Naive B cell (primary cell): ENCODE results near the gene RLF. TPM values are rescaled to one million over a fixed set of nuclear protein-coding genes. Genes with fewer than 3 reads are reported as not detected.
"Not testable (repeated sequence)": the region's sequence is repeated elsewhere in the genome, so short reads cannot be mapped to it uniquely, and the experiment has no call there.

Experiments used
- ATAC-seq, 2 donors: fragments of 150-1000 bp; cut with Tn5 transposase; 2 replicates each; pipeline ENCODE4 v1.10.0; 2021; ENCODE audit warnings: low read depth in 2 of 2, mild to moderate bottlenecking in 2 of 2, moderate library complexity in 2 of 2
- DNase-seq: peaks from one replicate; pipeline ENCODE4 v3.0.0; 2022
- H3K27ac Mint-ChIP-seq, 6 donors: one replicate each; pipeline ENCODE4 v1.8.0; 2020 to 2022; ENCODE audit warnings: mild to moderate bottlenecking in 6 of 6, mixed read lengths in 6 of 6, moderate library complexity in 5 of 6, inconsistent platforms in 2 of 6
- H3K27me3 Mint-ChIP-seq, 3 donors: one replicate each; pipeline ENCODE4 v1.8.0; 2021 to 2022; ENCODE audit warnings: mixed read lengths in 3 of 3, mild to moderate bottlenecking in 1 of 3
- H3K36me3 Mint-ChIP-seq, 2 donors: one replicate each; pipeline ENCODE4 v1.8.0; 2020 to 2022; ENCODE audit warnings: mixed read lengths in 2 of 2, inconsistent platforms in 1 of 2, mild to moderate bottlenecking in 1 of 2
- H3K4me1 Mint-ChIP-seq, 3 donors: one replicate each; pipeline ENCODE4 v1.8.0; 2020 to 2022; ENCODE audit warnings: mixed read lengths in 3 of 3, inconsistent platforms in 1 of 3, mild to moderate bottlenecking in 1 of 3, moderate library complexity in 1 of 3
- H3K4me3 Mint-ChIP-seq, 8 donors: one replicate each; pipeline ENCODE4 v1.8.0; 2020 to 2022; ENCODE audit warnings: mild to moderate bottlenecking in 8 of 8, mixed read lengths in 8 of 8, moderate library complexity in 8 of 8, inconsistent platforms in 2 of 8
- H3K9me3 Mint-ChIP-seq, 7 donors: one replicate each; pipeline ENCODE4 v1.8.0; 2020 to 2022; ENCODE audit warnings: mixed read lengths in 7 of 7, mild to moderate bottlenecking in 5 of 7, inconsistent platforms in 2 of 7, moderate library complexity in 1 of 7
- polyA plus RNA-seq, 6 donors: library from polyadenylated mRNA; unstranded; fragments of 300-500 nt; fragmentation: Illumina TruSeq; gene quantifications; one replicate each; pipeline ENCODE4 v1.2.3, GENCODE V29; 2021; ENCODE audit warnings: low read depth in 6 of 6

RLF gene
- polyA plus RNA-seq, 6 donors from 2014 or later, result 10.2 to 14.8 (median 12.4) TPM

GRCh38 chr1:40143891-40144575 is 17.2 kb upstream of the RLF start:
- H3K4me3 Mint-ChIP-seq, result no peak overlapping the region
- no peaks in the 10 kb centered on the region for H3K36me3 Mint-ChIP-seq
- DNase-seq, result peak; percentile 68
- peak overlapping the region in 4 of 6 donors; percentile 12 to 68 (median 45) for H3K27ac Mint-ChIP-seq
- peaks cover 2 to 8% (median 8%) of the 10 kb centered on the region in 3 donors for H3K4me1 Mint-ChIP-seq
- peaks cover 5 to 15% (median 11%) of the 10 kb centered on the region in 3 donors for H3K27me3 Mint-ChIP-seq
- peaks cover 0 to 1% (median 0%) of the 10 kb centered on the region in 7 donors for H3K9me3 Mint-ChIP-seq
- peak; percentile 93 to 96 for ATAC-seq

DNA sequence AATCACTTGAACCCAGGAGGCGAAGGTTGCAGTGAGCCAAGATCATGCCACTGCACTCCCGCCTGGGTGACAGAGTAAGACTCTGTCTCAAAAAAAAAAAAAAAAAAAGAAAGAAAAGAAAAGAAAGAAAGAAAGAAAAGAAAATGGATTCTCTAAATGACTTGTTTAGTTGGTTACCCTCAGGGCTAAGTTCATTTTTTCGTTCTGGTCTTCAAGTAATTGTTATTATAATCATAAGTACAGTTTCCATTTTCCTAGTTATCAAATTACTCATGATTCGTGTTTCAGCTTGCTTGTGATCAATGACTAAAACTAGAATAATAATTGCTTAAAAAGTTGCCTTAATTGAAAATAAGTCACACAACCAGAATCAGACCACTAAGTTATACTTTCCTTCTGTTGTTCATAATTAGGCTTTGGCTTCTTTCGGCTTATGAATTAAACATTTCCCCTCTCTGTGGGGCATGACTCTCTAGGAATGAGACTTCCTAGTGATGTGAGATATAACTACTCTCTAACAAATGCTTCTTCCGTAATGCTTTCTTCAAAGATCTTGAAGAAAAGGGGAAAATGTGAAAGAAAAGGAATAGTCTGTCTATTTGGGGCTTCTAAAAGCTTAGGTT is 9.6 kb upstream of the RLF start:
- H3K36me3 Mint-ChIP-seq, result no peaks in the 10 kb centered on the region
- no peaks in the 10 kb centered on the region for H3K9me3 Mint-ChIP-seq
- H3K4me3 Mint-ChIP-seq, result no peak overlapping the region
- no peak overlapping the region for H3K27ac Mint-ChIP-seq
- peaks cover 20 to 26% (median 24%) of the 10 kb centered on the region in 3 donors for H3K4me1 Mint-ChIP-seq
- DNase-seq (no peak), ATAC-seq (no peak)
- no peaks in the 10 kb centered on the region for H3K27me3 Mint-ChIP-seq

- Mint-ChIP-seq H3K9me3 (no peaks in the 10 kb centered on the region), H3K27ac (peak overlapping the region; percentile 80 to 98 (median 96)), H3K27me3 (no peaks in the 10 kb centered on the region)
These were observed 8.0 kb upstream of the RLF start for GRCh38 chr1:40153073-40153770.

GRCh38 chr1:40155135-40155534 is 6.1 kb upstream of the RLF start:
- Mint-ChIP-seq H3K36me3 (no peaks in the 10 kb centered on the region), H3K9me3 (no peaks in the 10 kb centered on the region), H3K4me1 (peaks cover 20 to 26% (median 24%) of the 10 kb centered on the region in 3 donors), H3K4me3 (no peak overlapping the region), H3K27ac (no peak overlapping the region), H3K27me3 (no peaks in the 10 kb centered on the region)
- ATAC-seq (no peak), DNase-seq (no peak)

More at GRCh38 chr1:40153073-40153770, 8.0 kb upstream of the RLF start:
- no peaks in the 10 kb centered on the region for H3K36me3 Mint-ChIP-seq
- ATAC-seq (peak; percentile 84), DNase-seq (peak; percentile 76)
- H3K4me1 Mint-ChIP-seq, result peaks cover 20 to 26% (median 24%) of the 10 kb centered on the region in 3 donors
- peak overlapping the region; percentile 67 to 92 (median 90) for H3K4me3 Mint-ChIP-seq

- Mint-ChIP-seq H3K9me3 (no peaks in the 10 kb centered on the region), H3K4me3 (no peak overlapping the region), H3K27me3 (no peaks in the 10 kb centered on the region), H3K27ac (no peak overlapping the region), H3K4me1 (peaks cover 22 to 34% (median 26%) of the 10 kb centered on the region in 3 donors), H3K36me3 (no peaks in the 10 kb centered on the region)
- ATAC-seq (no peak), DNase-seq (no peak)
These were observed 5.3 kb upstream of the RLF start for GRCh38 chr1:40155910-40156309.

GRCh38 chr1:40160806-40161124 is 422 bp upstream of the RLF start:
- ATAC-seq, result no peak
- DNase-seq, result no peak
- Mint-ChIP-seq H3K4me1 (peaks cover 19 to 26% (median 25%) of the 10 kb centered on the region in 3 donors), H3K27ac (peak overlapping the region in 2 of 6 donors; percentile 98 to 100), H3K9me3 (no peaks in the 10 kb centered on the region), H3K36me3 (no peaks in the 10 kb centered on the region), H3K4me3 (no peak overlapping the region), H3K27me3 (no peaks in the 10 kb centered on the region)

DNA sequence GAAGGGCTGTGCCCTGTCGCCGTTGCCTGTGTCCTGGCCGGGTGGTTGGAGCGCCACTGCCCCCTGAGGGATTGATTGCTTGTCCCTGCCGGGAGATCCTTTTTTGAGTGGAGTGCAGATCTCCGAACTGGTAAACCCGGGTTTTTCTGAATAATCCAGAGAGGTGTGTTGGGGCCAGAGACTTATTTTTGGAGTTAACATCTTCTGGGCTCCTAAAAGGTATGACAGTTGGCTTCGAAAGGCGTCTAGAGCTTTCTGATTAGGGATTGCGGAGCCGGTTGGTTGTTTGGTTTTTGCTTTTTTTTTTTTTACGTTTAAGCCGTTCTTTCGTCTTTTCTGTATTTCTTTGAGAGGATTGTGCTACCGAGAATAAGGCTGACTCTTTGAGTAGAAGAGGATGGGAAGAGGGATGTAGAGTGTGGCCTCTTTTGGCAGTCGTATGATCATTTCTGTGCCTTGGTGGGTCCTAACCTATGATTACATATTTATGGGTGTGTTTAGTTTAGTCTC is 756 bp downstream of the RLF start:
- H3K4me3 Mint-ChIP-seq, result no peak overlapping the region
- ATAC-seq (peak; percentile 15), DNase-seq (no peak)
- no peaks in the 10 kb centered on the region for H3K9me3 Mint-ChIP-seq
- no peaks in the 10 kb centered on the region for H3K27me3 Mint-ChIP-seq
- no peaks in the 10 kb centered on the region for H3K36me3 Mint-ChIP-seq
- H3K27ac Mint-ChIP-seq, result no peak overlapping the region
- H3K4me1 Mint-ChIP-seq, result peaks cover 28 to 34% (median 32%) of the 10 kb centered on the region in 3 donors

- DNase-seq, result no peak
- Mint-ChIP-seq H3K4me1 (peaks cover 38 to 43% (median 40%) of the 10 kb centered on the region in 3 donors), H3K9me3 (no peaks in the 10 kb centered on the region), H3K27ac (no peak overlapping the region), H3K36me3 (no peaks in the 10 kb centered on the region), H3K4me3 (no peak overlapping the region), H3K27me3 (no peaks in the 10 kb centered on the region)
- no peak for ATAC-seq
These were observed 1.7 kb downstream of the RLF start for GRCh38 chr1:40162753-40163441.

GRCh38 chr1:40167317-40167716 is 6.1 kb downstream of the RLF start:
- Mint-ChIP-seq H3K27ac (no peak overlapping the region), H3K9me3 (no peaks in the 10 kb centered on the region), H3K4me1 (peaks cover 31 to 55% (median 35%) of the 10 kb centered on the region in 3 donors), H3K36me3 (no peaks in the 10 kb centered on the region), H3K4me3 (peak overlapping the region in 1 of 8 donors; percentile 41), H3K27me3 (no peaks in the 10 kb centered on the region)
- ATAC-seq (no peak), DNase-seq (no peak)

DNA sequence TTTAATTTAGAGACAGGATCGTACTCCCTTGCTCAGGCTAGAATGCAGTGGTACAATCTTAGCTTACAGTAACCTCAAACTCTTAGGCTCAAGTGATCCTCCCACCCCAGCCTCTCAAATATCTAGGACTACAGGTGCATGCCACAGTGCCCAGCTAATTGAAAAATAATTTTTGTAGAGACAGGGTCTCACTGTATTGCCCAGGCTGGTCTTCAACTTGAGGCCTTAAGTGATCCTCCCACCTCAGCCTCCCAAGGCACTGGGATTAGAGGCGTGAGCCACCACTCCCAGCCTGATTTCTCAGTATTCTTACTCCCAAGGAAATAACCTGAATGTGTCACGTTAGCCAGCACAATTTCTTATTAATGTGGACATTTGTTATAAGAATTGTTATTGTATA is 9.8 kb downstream of the RLF start:
- peaks cover 19 to 72% (median 39%) of the 10 kb centered on the region in 3 donors for H3K4me1 Mint-ChIP-seq
- peak overlapping the region in 1 of 6 donors; percentile 70 for H3K27ac Mint-ChIP-seq
- no peak for DNase-seq
- no peaks in the 10 kb centered on the region for H3K27me3 Mint-ChIP-seq
- H3K4me3 Mint-ChIP-seq, result peak overlapping the region in 1 of 8 donors; percentile 55
- no peak for ATAC-seq
- no peaks in the 10 kb centered on the region for H3K9me3 Mint-ChIP-seq
- H3K36me3 Mint-ChIP-seq, result no peaks in the 10 kb centered on the region

DNA sequence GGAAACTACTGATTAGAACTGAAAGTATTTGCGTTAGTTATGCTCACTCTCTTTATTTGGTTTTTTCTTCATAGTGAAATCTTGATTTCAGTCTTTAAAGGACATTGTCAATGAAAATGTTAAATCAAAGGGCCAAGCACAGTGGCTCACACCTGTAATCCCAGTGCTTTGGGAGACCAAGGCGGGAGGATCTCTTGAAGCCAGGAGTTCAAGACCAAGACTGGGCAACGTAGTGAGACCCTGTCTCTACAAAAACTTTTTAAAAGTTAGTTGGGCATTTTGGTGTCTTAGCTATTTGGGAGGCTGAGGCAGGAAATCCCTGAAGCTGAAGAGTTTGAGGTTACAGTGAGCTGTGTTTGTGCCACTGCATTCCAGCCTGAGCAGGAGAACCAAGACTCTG is 13.6 kb downstream of the RLF start:
- Mint-ChIP-seq H3K27ac (no peak overlapping the region), H3K36me3 (no peaks in the 10 kb centered on the region), H3K27me3 (no peaks in the 10 kb centered on the region), H3K9me3 (no peaks in the 10 kb centered on the region), H3K4me3 (no peak overlapping the region), H3K4me1 (peaks cover 17 to 80% (median 41%) of the 10 kb centered on the region in 3 donors)
- DNase-seq, result no peak
- no peak for ATAC-seq

DNA sequence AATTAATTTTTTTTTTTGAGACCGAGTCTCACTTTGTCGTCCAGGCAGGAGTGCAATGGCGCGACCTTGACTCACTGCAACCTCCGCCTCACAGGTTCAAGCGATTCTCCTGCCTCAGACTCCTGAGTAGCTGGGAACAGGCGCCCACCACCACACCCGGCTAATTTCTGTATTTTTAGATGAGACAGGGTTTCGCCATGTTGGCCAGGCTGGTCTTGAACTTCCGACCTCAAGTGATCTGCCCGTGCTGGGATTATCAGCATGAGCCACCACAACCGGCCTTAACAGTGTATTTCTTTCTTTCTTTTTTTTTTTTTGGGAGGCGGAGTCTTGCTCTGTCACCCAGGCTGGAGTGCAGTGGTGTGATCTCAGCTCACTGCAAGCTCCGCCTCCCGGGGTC is 15.8 kb downstream of the RLF start:
- not testable (repeated sequence) for DNase-seq, H3K27ac Mint-ChIP-seq, H3K36me3 Mint-ChIP-seq, H3K9me3 Mint-ChIP-seq, H3K27me3 Mint-ChIP-seq, ATAC-seq, H3K4me3 Mint-ChIP-seq
- H3K4me1 Mint-ChIP-seq, result peaks cover 28 to 84% (median 56%) of the 10 kb centered on the region in 3 donors

DNA sequence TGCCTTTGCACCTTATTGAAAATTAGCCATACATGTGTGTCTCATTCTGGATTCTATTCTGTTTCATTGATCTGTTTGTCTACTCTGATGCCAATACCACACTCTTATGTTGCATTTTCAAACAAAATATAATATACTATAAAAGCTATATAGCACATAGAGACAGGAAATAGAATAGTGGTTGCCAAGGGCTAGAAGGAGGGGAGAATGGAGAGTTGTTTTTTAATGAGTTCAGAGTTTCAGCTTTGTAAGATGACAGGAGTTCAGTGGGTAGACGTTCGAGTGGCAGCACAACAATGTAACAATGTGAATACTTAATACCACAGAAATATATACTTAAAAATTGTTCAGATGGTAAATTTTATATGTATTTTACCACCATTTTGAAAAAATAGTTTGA is 17.0 kb downstream of the RLF start:
- Mint-ChIP-seq H3K9me3 (no peaks in the 10 kb centered on the region), H3K4me1 (peaks cover 37 to 85% (median 59%) of the 10 kb centered on the region in 3 donors), H3K27ac (no peak overlapping the region), H3K27me3 (no peaks in the 10 kb centered on the region), H3K4me3 (no peak overlapping the region), H3K36me3 (no peaks in the 10 kb centered on the region)
- no peak for DNase-seq
- ATAC-seq, result no peak
